Neuron (in vitro differentiated cells): ENCODE results near the gene CYREN.

Source experiments
- H2AFZ ChIP-seq: one replicate; pipeline ENCODE4 v1.6.1; 2013; ENCODE audit warnings: low read depth, mild to moderate bottlenecking, inconsistent platforms, low read length, moderate library complexity
- H3K27me3 ChIP-seq: one replicate; pipeline ENCODE4 v1.6.1; 2013; ENCODE audit warnings: low read length; ENCODE audit not compliant: insufficient read depth
- H3K36me3 ChIP-seq: one replicate; pipeline ENCODE4 v1.6.1; 2013; ENCODE audit warnings: low read length; ENCODE audit not compliant: insufficient read depth
- H3K4me1 ChIP-seq: one replicate; pipeline ENCODE4 v1.6.1; 2013; ENCODE audit warnings: low read length; ENCODE audit not compliant: insufficient read depth
- H3K4me3 ChIP-seq: 2 replicates; pipeline ENCODE4 v1.5.1; 2013; ENCODE audit warnings: mild to moderate bottlenecking, low read length, moderate library complexity
- H3K9me3 ChIP-seq: one replicate; pipeline ENCODE4 v1.6.1; 2013; ENCODE audit warnings: low read length

The CYREN gene

DNA sequence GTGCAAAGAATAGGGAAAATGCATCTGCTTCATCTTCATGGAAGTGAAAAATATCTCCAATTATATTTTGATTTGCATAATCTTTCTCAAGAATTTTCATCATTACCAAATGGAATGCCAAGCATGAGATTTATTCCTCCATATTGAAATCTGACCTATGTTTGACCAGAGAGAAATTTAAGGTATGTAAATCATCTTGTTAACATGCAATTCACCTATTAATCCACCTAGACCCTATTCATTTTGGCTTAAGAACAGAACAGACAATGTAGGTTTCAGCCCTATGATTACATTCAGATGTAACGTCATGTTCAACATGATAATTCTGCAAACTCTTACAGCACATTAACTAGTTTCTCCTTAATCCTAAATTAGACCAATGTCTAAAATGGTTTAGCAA, 53.4 kb downstream of the CYREN start:
- no peak overlapping the region for H2AFZ ChIP-seq
- H3K4me3 ChIP-seq: no peak overlapping the region
- no peaks in the 10 kb centered on the region for H3K4me1 ChIP-seq
- peaks cover 5% of the 10 kb centered on the region for H3K9me3 ChIP-seq
- no peaks in the 10 kb centered on the region for H3K36me3 ChIP-seq
- H3K27me3 ChIP-seq: no peaks in the 10 kb centered on the region
